Renal pelvis (tissue), 4 donors: ENCODE measurements around the gene AGBL3. TPM values are rescaled to one million over a fixed set of nuclear protein-coding genes. Genes with fewer than 3 reads are reported as not detected.
"Not testable (repeated sequence)": the region's sequence is repeated elsewhere in the genome, so short reads cannot be mapped to it uniquely, and the experiment has no call there.

Source experiments
- DNase-seq: peaks from one replicate; pipeline ENCODE4 v3.0.0-alpha.2; 2013
- polyA plus RNA-seq, 3 donors: library from polyadenylated mRNA; unstranded; fragments of 120-200 nt; gene quantifications; one replicate each; pipeline ENCODE4 v1.2.1, GENCODE V29; 2013; ENCODE audit not compliant: insufficient read length in 3 of 3

AGBL3 gene
- polyA plus RNA-seq, 3 donors = 7.3 to 14.1 (median 14.0) TPM

DNA sequence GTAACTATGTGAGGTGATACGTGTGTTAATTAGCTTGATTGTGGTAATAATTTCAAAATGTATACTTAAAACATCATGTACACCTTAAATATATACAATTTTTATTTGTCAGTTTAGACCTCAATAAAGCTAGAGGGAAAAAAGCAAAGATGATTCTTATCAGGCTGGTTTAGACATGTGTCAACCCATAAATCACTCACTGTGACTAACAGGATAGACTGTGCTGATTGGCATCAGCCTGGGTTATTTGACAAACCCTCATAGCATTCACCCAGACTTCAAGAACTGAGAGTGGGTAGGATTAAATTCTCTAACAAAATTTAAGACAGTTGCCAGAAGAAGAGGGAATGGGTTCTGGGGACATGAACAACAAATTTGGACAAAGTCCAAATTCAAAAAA lies 87.8 kb downstream of the AGBL3 start:
- DNase-seq = no peak

- DNase-seq = no peak
These were observed 88.2 kb downstream of the AGBL3 start for GRCh38 chr7:135074531-135074930.

DNA sequence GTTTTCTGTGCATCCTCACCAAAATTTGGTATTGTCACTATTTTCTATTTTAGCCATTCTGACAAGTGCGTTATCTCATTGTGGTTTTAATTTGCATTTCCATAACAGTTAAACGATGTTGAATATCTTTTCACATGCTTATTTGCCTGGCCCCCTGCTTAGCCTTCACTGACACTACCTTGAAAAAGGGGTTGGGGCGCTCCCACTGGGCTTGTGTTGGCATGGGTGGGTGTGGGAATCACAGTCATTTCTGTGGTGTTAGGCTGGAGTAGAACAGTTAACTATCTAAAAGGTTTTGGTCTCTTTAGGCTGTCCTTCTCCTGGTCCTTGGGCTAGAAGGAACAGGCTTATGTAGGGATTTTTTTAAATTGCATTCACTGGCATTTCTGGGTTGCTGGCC lies 89.4 kb downstream of the AGBL3 start:
- DNase-seq = no peak

- DNase-seq = no peak
These were observed 90.6 kb downstream of the AGBL3 start for GRCh38 chr7:135076882-135077281.

GRCh38 chr7:135077642-135078041 lies 91.3 kb downstream of the AGBL3 start:
- DNase-seq = no peak

GRCh38 chr7:135078051-135078450 lies 91.7 kb downstream of the AGBL3 start:
- DNase-seq = no peak

DNA sequence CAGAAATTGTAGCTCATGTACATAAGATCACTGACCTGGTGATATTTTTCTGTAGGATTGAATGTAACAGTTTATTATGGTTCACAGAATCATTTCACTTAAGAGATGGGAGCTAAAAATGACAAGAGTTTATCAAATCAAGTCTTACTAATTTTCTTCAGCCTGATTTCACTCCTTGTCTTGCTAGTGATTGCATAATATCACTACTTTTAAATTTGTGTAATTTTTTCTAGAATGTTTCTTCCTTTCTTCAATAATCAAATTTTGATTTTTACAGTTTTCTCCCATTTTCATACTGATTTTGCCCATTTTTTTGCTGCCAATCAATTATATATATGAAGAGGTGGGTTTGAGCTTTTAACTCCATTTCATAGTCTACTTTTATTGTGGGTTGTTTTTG lies 92.8 kb downstream of the AGBL3 start:
- DNase-seq = no peak

GRCh38 chr7:135083005-135083404 lies 96.7 kb downstream of the AGBL3 start:
- DNase-seq = no peak

DNA sequence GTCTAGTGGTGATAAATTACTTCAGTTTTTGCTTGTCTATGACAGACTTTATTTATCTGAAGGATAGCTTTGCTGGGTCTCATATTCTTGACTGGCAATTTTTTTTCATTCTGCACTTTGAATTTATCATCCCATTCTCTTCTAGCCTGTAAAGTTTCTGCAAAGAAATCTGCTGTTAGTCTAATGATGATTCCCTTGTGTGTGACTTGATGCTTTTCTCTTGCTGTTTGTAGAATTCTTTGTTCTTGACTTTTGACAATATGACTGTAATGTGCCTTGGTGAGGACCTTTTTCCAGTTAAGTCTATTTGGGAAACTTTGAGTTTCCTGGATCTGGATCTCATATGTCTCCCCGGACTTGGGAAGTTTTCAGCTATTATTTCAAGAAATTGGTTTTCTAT lies 102.3 kb downstream of the AGBL3 start:
- no peak for DNase-seq

GRCh38 chr7:135091717-135092116 lies 105.4 kb downstream of the AGBL3 start:
- DNase-seq = no peak

DNA sequence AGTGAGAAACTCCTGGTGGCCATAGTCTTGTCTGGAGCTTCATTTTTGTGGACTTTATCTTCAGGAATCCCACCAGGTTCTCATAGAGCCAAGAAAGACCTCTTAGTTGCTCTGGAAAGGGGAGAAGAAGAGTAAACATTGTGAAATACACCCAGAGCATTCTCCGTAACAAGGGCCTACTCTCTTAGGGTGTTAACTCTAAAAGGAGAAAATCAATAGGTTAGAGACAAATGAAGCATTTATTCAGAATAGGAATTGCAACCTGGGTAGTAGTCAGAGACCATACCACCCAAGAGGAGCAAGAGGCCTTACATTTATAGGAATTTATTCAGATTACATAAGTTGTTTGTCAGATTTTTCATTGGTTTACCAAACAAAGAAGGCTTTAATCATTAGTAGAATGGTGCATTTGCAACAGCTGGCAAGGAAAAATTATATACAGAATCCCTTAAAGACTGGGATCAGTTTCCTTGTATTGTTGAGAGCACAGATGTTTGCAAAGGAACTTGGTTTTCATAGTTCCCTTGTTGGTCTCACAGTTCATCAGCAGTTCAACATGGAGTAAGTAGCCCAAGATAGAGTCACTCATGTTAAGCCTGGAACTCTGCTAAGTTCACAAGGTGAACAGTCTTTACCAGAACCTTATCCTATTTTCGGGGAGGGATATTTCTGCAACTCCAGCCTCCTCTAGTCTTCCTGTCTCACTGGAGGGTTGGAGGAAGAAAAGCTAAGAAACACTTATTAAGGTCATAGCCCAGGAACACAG lies 108.3 kb downstream of the AGBL3 start:
- DNase-seq = no peak

DNA sequence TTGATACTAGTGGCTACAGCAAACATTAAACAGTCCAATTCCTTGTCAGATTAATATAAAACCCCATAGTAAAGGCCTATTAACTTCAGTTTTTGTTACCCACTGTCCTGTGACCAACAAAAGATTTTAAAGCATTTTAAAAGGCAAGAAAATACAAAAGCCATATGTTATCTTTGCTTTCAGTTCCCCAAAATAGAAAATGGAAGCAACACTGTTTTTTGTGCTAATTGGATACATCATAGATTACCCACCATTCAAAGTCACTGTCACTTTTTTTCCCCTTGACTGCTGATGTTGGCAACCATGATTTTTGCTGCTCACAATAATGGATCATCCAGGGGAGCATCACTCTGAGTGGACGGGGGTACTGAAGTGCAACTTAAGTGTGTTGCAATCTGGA lies 109.1 kb downstream of the AGBL3 start:
- DNase-seq = no peak

DNA sequence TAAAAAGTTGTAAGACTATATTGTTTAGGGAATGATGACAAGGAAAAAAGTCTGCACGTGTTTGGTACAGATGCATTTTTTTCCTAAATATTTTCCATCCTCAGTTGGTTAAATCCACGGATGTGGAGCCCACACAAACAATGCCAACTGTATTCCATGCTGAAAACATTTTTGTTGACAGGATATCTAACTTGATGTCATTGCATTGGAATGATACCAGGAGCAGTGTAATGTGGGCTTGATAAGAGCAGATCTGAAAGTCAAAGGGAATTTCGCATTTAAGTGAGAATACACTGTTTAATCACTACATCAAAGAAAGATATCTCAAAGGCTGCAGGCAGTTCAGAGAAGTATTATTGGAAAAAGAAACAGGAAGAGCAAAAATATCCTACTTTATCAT lies 112.1 kb downstream of the AGBL3 start:
- no peak for DNase-seq

GRCh38 chr7:135100856-135101255 lies 114.5 kb downstream of the AGBL3 start:
- no peak for DNase-seq

DNA sequence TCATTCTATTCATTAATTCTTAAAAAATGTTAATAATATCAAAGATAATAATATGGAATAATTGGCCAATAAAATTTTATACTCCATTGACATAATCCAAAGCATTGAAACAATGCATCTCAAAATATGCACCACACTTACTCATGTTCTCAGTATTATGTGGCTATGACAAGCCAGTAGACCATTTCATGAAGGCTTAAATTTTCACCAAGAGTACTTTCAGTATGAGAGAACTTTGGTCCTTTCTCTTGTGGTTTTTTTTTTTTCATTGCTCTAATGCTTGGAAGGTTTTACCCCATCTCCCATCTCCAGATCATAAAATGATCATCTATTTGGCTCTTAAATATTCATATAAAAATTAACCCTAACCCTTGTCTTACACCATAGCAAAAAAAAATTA lies 116.1 kb downstream of the AGBL3 start:
- no peak for DNase-seq

DNA sequence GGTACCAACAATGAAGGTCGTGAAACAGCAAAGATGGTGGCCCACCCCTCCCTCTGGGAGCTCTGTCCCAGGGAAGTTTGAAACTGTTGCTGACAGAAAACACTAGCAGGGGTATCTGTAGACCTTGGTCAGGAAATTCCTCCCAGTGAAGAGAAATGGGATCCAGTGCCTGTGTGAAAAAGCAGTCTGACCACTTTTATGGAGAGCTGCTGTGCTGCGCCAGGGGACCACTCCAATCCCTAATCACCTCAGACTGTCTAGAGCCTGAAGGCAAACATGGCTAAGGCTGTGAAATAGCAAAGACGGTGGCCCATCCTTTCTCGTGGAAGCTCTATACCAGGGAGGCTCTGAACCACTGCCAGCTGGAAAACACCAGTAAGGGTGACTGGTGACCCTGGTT lies 123.3 kb downstream of the AGBL3 start:
- DNase-seq = no peak

DNA sequence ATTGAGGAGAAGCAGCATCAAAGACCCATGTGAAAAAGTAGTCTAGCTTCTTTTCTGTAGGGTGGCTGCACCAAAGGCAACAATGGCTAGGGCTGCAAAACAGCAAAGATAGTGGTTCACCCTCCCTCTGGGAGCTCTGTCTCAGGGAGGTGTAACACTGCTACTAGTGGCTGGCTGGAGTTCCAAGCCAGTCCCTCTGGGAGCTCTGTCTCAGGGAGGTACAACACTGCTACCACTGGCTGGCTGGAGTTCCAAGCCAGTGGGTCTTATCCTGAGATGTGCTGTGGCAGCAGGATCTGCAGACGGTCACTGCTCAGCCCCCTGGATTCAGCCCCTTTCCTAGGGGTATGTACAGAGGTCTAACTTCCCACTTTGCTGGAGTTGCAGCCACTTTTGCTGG lies 123.7 kb downstream of the AGBL3 start:
- DNase-seq = no peak

GRCh38 chr7:135111379-135111778 lies 125.1 kb downstream of the AGBL3 start:
- DNase-seq = no peak

DNA sequence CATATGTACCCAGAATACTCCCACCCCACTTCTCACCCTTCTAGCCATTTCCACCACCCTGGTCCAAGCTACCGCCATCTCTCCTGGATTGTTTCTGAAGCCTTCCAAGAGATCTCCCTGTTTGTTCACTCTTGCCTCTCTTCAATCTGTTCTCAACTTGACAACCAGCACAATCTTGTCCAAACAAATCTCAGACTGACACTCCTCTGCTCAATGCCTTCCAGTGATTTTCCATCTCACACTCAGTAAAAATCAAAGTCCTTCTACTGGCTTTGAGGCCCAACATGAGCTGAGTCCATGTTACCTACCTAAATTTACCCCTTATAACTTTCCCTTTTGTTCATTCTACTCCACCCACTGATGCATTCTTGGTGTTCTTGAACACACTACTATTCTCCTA lies 128.3 kb downstream of the AGBL3 start:
- DNase-seq = no peak

DNA sequence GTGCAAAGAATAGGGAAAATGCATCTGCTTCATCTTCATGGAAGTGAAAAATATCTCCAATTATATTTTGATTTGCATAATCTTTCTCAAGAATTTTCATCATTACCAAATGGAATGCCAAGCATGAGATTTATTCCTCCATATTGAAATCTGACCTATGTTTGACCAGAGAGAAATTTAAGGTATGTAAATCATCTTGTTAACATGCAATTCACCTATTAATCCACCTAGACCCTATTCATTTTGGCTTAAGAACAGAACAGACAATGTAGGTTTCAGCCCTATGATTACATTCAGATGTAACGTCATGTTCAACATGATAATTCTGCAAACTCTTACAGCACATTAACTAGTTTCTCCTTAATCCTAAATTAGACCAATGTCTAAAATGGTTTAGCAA lies 130.8 kb downstream of the AGBL3 start:
- no peak for DNase-seq

GRCh38 chr7:135121868-135122267 lies 135.6 kb downstream of the AGBL3 start:
- DNase-seq = no peak

- not testable (repeated sequence) for DNase-seq
These were observed 138.3 kb downstream of the AGBL3 start for GRCh38 chr7:135124631-135125030.

- no peak for DNase-seq
These were observed 142.6 kb downstream of the AGBL3 start for GRCh38 chr7:135128931-135129330.

GRCh38 chr7:135129579-135129978 lies 143.3 kb downstream of the AGBL3 start:
- no peak for DNase-seq
